Cardiac fibroblast (primary cell): ENCODE data around the gene CAMTA1.
"Not testable (repeated sequence)": the region's sequence is repeated elsewhere in the genome, so short reads cannot be mapped to it uniquely, and the experiment has no call there.

Experiments used
- DNase-seq, 2 donors: peaks; one replicate each; pipeline versions ENCODE4 v3.0.0 to v3.0.0-alpha.2; 2010; ENCODE audit warnings: low read depth in 2 of 2
- H3K4me3 ChIP-seq, 2 donors: replicated peaks in 1 of 2; 1 replicate in 1 of 2; 2 replicates in 1 of 2; pipeline ENCODE4 v1.5.1; 2011; ENCODE audit warnings: low read depth in 2 of 2, low read length in 2 of 2, mild to moderate bottlenecking in 2 of 2, moderate library complexity in 1 of 2
- TF ChIP-seq, protein P1 (sequence below): IDR thresholded peaks from one replicate; pipeline ENCODE4 v1.5.1; 2011; ENCODE audit warnings: low read depth, mild to moderate bottlenecking, low read length, inconsistent platforms

The CAMTA1 gene

GRCh38 chr1:7152655-7153054 is 367.4 kb downstream of the CAMTA1 start:
- no peak overlapping the region for H3K4me3 ChIP-seq
- TF ChIP-seq, protein P1, sequence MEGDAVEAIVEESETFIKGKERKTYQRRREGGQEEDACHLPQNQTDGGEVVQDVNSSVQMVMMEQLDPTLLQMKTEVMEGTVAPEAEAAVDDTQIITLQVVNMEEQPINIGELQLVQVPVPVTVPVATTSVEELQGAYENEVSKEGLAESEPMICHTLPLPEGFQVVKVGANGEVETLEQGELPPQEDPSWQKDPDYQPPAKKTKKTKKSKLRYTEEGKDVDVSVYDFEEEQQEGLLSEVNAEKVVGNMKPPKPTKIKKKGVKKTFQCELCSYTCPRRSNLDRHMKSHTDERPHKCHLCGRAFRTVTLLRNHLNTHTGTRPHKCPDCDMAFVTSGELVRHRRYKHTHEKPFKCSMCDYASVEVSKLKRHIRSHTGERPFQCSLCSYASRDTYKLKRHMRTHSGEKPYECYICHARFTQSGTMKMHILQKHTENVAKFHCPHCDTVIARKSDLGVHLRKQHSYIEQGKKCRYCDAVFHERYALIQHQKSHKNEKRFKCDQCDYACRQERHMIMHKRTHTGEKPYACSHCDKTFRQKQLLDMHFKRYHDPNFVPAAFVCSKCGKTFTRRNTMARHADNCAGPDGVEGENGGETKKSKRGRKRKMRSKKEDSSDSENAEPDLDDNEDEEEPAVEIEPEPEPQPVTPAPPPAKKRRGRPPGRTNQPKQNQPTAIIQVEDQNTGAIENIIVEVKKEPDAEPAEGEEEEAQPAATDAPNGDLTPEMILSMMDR = no peak
- DNase-seq = no peak

DNA sequence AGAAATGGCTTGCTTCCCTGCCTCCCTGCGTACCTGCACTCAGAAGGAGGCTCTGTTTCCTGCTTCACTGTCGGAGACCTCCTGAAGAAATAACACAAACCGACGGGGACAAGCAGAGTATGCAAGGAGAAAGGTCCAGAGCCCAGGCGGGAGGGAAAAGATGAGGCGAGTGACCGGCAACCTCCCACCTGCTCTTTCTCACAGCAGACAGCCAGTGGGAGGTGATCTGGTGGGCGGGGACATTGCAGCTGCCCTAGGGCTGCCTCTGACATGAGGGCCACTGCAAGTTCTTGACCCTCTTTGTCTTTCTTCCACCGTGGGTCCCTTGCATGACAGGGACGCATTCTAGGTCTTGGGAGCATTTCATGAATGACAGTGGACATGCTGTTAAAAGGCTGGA is 368.2 kb downstream of the CAMTA1 start:
- TF ChIP-seq, protein P1 = no peak
- DNase-seq = no peak
- H3K4me3 ChIP-seq = no peak overlapping the region

GRCh38 chr1:7159116-7159781 is 374.0 kb downstream of the CAMTA1 start:
- no peak overlapping the region for H3K4me3 ChIP-seq
- TF ChIP-seq, protein P1 = no peak
- no peak for DNase-seq

- not testable (repeated sequence) for H3K4me3 ChIP-seq, DNase-seq
Measured at GRCh38 chr1:7168554-7168953, 383.3 kb downstream of the CAMTA1 start.

DNA sequence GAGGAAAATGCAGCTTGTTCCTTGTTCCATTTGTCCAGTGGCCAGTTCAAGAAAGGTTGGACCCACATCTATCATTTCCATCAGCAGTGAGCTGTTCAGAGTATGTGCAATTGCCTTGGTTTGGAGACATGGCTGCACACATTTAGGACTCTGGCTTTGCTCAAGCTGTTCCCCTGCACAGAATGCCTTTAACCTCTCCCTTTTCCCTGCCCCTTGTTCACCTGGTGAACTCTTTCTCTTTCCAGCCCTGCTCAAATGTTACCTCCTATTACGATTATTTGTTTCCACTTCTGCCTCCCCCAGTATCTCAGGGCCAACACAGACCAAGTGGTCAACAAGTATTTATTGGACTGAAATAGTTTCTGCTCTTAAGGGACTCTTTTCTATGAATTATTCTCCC is 385.9 kb downstream of the CAMTA1 start:
- TF ChIP-seq, protein P1 = no peak

DNA sequence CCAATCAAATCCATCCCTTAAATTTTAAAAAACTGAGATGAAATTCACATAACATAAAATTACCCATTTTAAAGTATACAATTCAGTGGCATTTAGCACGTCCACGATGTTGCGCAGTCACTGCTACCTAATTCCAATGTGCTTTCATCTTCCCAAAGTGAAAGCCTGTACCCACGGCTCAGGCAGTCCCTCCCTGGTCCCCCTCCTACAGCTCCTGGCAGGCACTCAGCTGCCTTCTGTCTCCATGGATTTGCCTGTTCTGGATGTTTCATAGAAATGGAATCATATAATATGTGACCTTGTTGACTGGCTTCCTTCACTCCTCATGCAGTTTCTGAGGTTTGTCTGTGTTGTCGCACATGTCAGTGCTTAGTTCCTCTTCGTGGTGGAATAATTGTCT is 386.3 kb downstream of the CAMTA1 start:
- TF ChIP-seq, protein P1 = no peak
- DNase-seq = no peak
- no peak overlapping the region for H3K4me3 ChIP-seq

More for the DNA sequence above, 385.9 kb downstream of the CAMTA1 start:
- DNase-seq = no peak
- no peak overlapping the region for H3K4me3 ChIP-seq

DNA sequence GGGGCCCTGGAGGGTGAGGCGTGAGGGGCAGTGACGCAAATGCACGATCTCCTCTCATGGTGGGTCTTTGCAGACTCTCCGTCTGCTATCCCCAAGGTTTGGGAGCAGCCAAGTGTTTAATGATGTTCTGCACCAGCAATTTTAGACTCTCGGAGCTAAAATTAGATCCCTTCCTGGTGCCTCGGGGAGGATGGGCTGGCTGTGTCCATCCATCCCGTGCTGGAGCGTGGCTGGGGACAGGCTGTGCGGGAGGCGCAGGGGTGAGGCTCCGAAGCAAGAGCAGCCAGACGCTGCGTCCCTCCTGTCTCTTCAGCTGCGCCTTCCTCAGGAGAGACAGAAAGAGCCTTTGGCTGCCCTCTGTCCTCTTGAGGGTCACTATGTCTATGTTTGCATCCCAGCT is 387.6 kb downstream of the CAMTA1 start:
- no peak for DNase-seq
- H3K4me3 ChIP-seq = no peak overlapping the region
- TF ChIP-seq, protein P1 = no peak
